Neural progenitor cell (in vitro differentiated cells): ENCODE data around the gene TRPC4AP.

Source experiments
- EZH2 ChIP-seq: fragments of 200-600 bp; sonication (generic); IDR thresholded peaks from 2 replicates; pipeline ENCODE4 v1.6.1; 2017; ENCODE audit warnings: antibody characterized with exemption, mild to moderate bottlenecking, moderate library complexity
- EZH2phosphoT487 ChIP-seq: fragments of 200-600 bp; sonication (generic); IDR thresholded peaks from 2 replicates; pipeline ENCODE4 v1.6.1; 2017; ENCODE audit warnings: antibody characterized with exemption
- TF ChIP-seq, protein P1 (sequence below): fragments of 200-600 bp; sonication (generic); IDR thresholded peaks from 2 replicates; pipeline ENCODE4 v1.5.1; 2017; ENCODE audit warnings: antibody characterized with exemption, mild to moderate bottlenecking

DNA sequence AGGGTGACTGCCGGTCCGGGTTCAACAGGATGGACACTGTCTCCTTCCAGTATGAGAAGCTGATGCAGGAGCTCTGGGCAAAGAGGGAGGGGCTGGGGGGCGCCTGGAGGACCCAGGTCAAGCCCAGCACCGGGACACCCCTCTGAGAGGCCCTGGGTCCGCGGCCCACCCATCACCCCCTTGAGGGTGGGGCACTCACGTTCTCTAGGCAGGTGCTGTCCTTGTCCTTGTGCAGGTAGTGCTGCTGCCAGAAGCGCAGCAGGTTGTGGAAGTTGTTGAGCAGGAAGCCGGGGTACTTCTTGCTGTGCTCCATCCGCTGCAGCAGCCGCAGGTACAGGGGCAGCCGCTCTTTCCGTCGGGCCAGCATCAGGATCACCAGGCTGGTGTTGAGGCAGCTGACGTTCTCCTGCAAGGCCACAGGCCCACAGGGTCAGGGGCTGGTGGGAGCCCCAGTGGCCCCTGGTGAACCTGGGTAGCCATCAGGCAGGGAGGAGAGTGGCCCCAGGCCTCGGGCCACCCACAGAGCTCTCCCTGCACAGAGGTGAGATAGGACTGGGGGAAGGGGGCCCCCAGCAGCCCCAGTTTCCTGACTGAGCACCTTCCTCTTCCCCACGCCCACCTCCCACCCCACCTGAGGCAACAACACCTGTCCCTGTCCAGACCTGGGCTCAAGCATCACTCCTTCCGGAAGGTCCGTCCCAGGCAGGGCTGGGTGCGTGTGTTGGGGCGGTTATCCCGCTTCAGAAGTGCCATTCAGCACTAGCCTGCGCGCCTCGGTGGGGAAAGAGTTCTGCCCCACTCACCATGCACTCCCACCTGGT, 89.2 kb downstream of the TRPC4AP start:
- TF ChIP-seq, protein P1, sequence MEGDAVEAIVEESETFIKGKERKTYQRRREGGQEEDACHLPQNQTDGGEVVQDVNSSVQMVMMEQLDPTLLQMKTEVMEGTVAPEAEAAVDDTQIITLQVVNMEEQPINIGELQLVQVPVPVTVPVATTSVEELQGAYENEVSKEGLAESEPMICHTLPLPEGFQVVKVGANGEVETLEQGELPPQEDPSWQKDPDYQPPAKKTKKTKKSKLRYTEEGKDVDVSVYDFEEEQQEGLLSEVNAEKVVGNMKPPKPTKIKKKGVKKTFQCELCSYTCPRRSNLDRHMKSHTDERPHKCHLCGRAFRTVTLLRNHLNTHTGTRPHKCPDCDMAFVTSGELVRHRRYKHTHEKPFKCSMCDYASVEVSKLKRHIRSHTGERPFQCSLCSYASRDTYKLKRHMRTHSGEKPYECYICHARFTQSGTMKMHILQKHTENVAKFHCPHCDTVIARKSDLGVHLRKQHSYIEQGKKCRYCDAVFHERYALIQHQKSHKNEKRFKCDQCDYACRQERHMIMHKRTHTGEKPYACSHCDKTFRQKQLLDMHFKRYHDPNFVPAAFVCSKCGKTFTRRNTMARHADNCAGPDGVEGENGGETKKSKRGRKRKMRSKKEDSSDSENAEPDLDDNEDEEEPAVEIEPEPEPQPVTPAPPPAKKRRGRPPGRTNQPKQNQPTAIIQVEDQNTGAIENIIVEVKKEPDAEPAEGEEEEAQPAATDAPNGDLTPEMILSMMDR = no peak
- TF ChIP-seq EZH2 (no peak), EZH2phosphoT487 (no peak)
